Activated T-helper 2 cell treated with anti-CD3 and anti-CD28 coated beads, Interferon-gamma antibody, Interleukin-2, Interleukin-4, amounts not matched to agents 10 μg/mL and 5 μg/mL and 100 μg/mL, durations not matched to agents 14 hours and 24 hours and 36 hours (primary cell): ENCODE data around the gene NID1. TPM values are rescaled to one million over a fixed set of nuclear protein-coding genes. Genes with fewer than 3 reads are reported as not detected.

Experiments used
- DNase-seq: peaks from one replicate; pipeline ENCODE4 v3.0.0; 2021; ENCODE audit warnings: low spot score
- H3K27ac Mint-ChIP-seq: one replicate; pipeline ENCODE4 v1.8.0; 2021; ENCODE audit warnings: mixed read lengths
- H3K27me3 Mint-ChIP-seq: one replicate; pipeline ENCODE4 v1.8.0; 2021; ENCODE audit warnings: low read depth, mixed read lengths
- H3K36me3 Mint-ChIP-seq: one replicate; pipeline ENCODE4 v1.8.0; 2021; ENCODE audit warnings: low read depth, mixed read lengths
- H3K4me1 Mint-ChIP-seq: one replicate; pipeline ENCODE4 v1.8.0; 2021; ENCODE audit warnings: low read depth, mixed read lengths
- H3K4me3 Mint-ChIP-seq: one replicate; pipeline ENCODE4 v1.8.0; 2021; ENCODE audit warnings: low read depth, mild to moderate bottlenecking, moderate library complexity, mixed read lengths
- H3K9me3 Mint-ChIP-seq: one replicate; pipeline ENCODE4 v1.8.0; 2021; ENCODE audit warnings: mixed read lengths
- intact Hi-C: fragments of 100-400 bp; cut with micrococcal nuclease; formaldehyde crosslinking; loops from one replicate; pipeline ENCODE4 v1.15.1; 2023
- total RNA-seq: library from RNA; stranded (reverse); gene quantifications from 2 replicates; pipeline ENCODE4 v1.2.3, GENCODE V29; 2022

Gene NID1, protein sequence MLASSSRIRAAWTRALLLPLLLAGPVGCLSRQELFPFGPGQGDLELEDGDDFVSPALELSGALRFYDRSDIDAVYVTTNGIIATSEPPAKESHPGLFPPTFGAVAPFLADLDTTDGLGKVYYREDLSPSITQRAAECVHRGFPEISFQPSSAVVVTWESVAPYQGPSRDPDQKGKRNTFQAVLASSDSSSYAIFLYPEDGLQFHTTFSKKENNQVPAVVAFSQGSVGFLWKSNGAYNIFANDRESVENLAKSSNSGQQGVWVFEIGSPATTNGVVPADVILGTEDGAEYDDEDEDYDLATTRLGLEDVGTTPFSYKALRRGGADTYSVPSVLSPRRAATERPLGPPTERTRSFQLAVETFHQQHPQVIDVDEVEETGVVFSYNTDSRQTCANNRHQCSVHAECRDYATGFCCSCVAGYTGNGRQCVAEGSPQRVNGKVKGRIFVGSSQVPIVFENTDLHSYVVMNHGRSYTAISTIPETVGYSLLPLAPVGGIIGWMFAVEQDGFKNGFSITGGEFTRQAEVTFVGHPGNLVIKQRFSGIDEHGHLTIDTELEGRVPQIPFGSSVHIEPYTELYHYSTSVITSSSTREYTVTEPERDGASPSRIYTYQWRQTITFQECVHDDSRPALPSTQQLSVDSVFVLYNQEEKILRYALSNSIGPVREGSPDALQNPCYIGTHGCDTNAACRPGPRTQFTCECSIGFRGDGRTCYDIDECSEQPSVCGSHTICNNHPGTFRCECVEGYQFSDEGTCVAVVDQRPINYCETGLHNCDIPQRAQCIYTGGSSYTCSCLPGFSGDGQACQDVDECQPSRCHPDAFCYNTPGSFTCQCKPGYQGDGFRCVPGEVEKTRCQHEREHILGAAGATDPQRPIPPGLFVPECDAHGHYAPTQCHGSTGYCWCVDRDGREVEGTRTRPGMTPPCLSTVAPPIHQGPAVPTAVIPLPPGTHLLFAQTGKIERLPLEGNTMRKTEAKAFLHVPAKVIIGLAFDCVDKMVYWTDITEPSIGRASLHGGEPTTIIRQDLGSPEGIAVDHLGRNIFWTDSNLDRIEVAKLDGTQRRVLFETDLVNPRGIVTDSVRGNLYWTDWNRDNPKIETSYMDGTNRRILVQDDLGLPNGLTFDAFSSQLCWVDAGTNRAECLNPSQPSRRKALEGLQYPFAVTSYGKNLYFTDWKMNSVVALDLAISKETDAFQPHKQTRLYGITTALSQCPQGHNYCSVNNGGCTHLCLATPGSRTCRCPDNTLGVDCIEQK
- total RNA-seq: 0.39 and 0.55 TPM in 2 replicates

DNA sequence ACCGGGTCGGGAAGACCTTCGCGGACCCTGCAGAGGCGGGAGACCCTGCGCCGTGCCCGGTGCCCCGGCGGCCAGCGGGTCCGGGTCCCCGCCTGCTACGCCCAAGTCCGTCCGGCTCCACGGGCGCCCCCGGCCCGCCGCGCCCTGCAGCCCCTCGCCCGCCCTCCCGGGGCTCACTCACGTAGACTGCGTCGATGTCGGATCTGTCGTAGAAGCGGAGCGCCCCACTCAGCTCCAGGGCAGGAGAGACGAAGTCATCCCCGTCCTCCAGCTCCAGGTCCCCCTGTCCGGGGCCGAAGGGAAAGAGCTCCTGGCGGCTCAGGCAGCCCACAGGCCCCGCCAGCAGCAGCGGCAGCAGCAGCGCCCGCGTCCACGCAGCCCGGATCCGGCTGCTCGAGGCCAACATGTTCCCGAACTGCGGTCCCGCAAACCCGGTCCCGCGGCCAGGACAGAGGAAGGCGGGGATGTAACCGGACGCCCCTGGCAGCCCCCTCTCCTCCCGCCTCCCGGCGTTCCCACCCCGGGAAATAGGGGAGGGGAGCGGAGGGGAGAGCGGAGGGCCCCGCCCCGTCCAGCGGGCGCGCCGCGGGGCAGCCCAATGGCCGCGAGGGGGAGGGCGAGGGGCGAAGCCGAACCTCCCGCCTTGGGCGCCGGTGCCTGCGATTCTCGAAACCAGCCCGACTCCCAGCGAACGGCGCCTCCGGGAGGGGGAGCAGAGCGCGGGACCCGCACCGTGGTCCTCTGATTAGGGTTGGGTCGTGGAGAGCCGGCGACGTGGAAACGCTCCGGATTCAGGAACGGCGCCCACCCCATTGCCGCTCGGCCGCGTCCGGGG, at the start of gene NID1:
Gene NID1, minus strand, starts transcription at position 417 of the 835 bp plus-strand sequence. Its CDS starts 11 bp downstream, at position 406.
- DNase-seq: no peak
- intact Hi-C loops: loop anchor here (10.0 kb wide), 1 partner anchor 60 kb away; no protein-coding TSS in a partner anchor
- Mint-ChIP-seq H3K9me3 (no peaks in the 10 kb centered on the region), H3K36me3 (no peaks in the 10 kb centered on the region), H3K27me3 (peaks cover 46% of the 10 kb centered on the region), H3K4me1 (peaks cover 25% of the 10 kb centered on the region), H3K4me3 (peak within 1 kb of the TSS; percentile 54), H3K27ac (no peak within 1 kb of the TSS)

DNA sequence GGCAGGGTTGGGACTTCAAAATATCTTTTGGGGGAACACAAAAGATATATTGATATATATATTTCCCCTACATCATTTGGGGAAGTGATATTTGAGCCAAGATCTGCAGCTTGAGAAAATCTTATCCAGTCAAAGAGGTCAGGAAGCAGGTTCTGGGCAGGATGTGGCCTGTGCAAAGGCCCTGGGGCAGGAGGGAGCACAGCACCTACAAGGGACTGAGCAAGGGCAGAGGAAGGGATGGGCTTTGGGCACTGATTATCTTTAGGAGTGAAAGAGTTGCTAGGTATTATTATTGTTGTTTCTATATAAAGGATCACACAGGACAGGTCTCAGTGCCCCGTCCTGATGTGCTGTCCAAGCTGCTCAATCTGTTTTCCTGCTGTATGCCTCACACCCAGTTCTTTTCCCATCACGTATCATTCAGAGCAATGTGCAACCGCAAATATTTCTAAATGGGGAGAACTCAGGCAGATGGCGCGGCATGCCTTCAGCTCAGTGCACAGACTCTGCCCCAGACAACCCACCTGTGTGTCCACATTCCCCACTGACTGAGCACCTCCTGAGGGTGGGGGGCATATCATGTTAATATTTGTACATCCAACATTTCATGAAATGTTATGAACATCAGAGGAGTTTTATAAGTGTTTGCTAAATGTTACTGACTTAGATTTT, 49.3 kb upstream of the NID1 start:
- no peak overlapping the region for H3K27ac Mint-ChIP-seq
- intact Hi-C loops: no loop called here
- H3K27me3 Mint-ChIP-seq: peaks cover 17% of the 10 kb centered on the region
- H3K36me3 Mint-ChIP-seq: no peaks in the 10 kb centered on the region
- no peak for DNase-seq
- H3K9me3 Mint-ChIP-seq: no peaks in the 10 kb centered on the region
- H3K4me3 Mint-ChIP-seq: no peak overlapping the region
- H3K4me1 Mint-ChIP-seq: no peaks in the 10 kb centered on the region

- H3K36me3 Mint-ChIP-seq: no peaks in the 10 kb centered on the region
- no peaks in the 10 kb centered on the region for H3K4me1 Mint-ChIP-seq
- H3K9me3 Mint-ChIP-seq: no peaks in the 10 kb centered on the region
- H3K4me3 Mint-ChIP-seq: no peak overlapping the region
- DNase-seq: no peak
- intact Hi-C loops: no loop called here
- H3K27me3 Mint-ChIP-seq: peaks cover 15% of the 10 kb centered on the region
- H3K27ac Mint-ChIP-seq: no peak overlapping the region
These were observed 48.6 kb upstream of the NID1 start for GRCh38 chr1:236113324-236114032.

DNA sequence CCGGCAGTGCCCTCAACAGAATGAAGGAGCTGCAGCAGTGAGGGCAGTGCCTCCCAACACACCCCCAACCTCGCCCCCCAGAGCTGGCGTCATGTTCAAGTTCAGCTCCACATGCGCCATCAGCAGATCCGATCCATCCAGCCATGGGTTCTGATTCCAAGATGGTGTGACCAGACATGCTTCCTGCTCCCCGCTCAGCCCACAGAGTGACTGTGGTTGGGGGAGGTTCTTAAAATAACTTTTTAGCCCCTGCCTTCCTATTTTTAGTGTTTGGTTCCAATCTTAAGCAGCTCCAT, 47.4 kb upstream of the NID1 start:
- Mint-ChIP-seq H3K27ac (no peak overlapping the region), H3K9me3 (no peaks in the 10 kb centered on the region), H3K4me3 (no peak overlapping the region), H3K36me3 (no peaks in the 10 kb centered on the region), H3K4me1 (peaks cover 4% of the 10 kb centered on the region), H3K27me3 (peaks cover 10% of the 10 kb centered on the region)
- intact Hi-C loops: no loop called here
- no peak for DNase-seq

GRCh38 chr1:236111527-236112331, 46.8 kb upstream of the NID1 start:
- Mint-ChIP-seq H3K4me1 (peaks cover 8% of the 10 kb centered on the region), H3K27ac (no peak overlapping the region), H3K27me3 (peaks cover 10% of the 10 kb centered on the region), H3K4me3 (no peak overlapping the region), H3K36me3 (no peaks in the 10 kb centered on the region), H3K9me3 (no peaks in the 10 kb centered on the region)
- DNase-seq: no peak
- intact Hi-C loops: no loop called here

DNA sequence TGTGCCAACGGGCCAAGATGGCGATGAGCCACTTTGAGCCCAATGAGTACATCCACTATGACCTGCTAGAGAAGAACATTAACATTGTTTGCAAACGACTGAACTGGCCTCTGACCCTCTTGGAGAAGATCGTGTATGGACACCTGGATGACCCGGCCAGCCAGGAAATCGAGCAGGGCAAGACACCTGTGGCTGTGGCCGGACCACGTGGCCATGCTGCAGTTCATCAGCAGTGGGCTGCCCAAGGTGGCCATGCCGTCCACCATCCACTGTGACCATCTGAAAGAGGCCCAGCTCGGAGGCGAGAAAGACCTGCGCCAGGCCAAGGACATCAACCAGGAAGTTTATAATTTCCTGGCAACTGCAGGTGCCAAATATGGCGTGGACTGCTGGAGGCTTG, 45.2 kb upstream of the NID1 start:
- peaks cover 10% of the 10 kb centered on the region for H3K27me3 Mint-ChIP-seq
- H3K4me3 Mint-ChIP-seq: no peak overlapping the region
- H3K36me3 Mint-ChIP-seq: no peaks in the 10 kb centered on the region
- DNase-seq: no peak
- no peak overlapping the region for H3K27ac Mint-ChIP-seq
- intact Hi-C loops: no loop called here
- peaks cover 8% of the 10 kb centered on the region for H3K4me1 Mint-ChIP-seq
- no peaks in the 10 kb centered on the region for H3K9me3 Mint-ChIP-seq

DNA sequence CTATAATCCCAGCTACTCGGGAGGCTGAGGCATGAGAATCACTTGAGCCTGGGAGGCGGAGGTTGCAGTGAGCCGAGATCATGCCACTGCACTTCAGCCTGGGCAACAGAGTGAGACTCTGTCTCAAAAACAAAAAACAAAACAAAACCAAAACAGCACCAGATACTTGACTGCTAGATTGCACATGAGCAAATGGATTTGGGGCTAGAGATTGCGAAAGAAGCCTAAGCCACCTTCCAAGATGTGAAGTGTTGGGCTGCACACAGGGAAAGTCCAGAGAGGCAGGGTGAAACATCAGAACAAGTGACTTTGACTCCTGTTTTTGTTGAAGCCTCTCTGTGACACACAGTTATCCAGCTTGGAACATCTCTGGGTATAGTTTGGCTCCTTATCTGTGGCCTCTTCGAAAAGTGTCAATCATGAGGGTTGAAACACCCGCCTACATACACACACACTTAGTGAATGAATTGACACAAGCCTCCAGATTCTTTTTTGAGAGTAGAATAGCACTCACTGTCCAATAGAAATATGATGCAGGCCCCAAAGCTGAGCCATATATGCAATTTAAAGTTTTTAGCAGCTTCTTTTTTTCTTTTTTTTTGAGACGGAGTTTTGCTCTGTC, 43.2 kb upstream of the NID1 start:
- peaks cover 10% of the 10 kb centered on the region for H3K4me1 Mint-ChIP-seq
- H3K27ac Mint-ChIP-seq: no peak overlapping the region
- H3K27me3 Mint-ChIP-seq: peaks cover 9% of the 10 kb centered on the region
- intact Hi-C loops: loop anchor here (2.0 to 10.0 kb wide), 4 partner anchors 35 to 687 kb away; partner anchors contain the start of genes ERO1B, GPR137B, LGALS8 and MTR
- H3K9me3 Mint-ChIP-seq: no peaks in the 10 kb centered on the region
- DNase-seq: no peak
- no peak overlapping the region for H3K4me3 Mint-ChIP-seq
- no peaks in the 10 kb centered on the region for H3K36me3 Mint-ChIP-seq

GRCh38 chr1:236107121-236107907, 42.4 kb upstream of the NID1 start:
- H3K4me3 Mint-ChIP-seq: no peak overlapping the region
- no peaks in the 10 kb centered on the region for H3K9me3 Mint-ChIP-seq
- no peak overlapping the region for H3K27ac Mint-ChIP-seq

DNA sequence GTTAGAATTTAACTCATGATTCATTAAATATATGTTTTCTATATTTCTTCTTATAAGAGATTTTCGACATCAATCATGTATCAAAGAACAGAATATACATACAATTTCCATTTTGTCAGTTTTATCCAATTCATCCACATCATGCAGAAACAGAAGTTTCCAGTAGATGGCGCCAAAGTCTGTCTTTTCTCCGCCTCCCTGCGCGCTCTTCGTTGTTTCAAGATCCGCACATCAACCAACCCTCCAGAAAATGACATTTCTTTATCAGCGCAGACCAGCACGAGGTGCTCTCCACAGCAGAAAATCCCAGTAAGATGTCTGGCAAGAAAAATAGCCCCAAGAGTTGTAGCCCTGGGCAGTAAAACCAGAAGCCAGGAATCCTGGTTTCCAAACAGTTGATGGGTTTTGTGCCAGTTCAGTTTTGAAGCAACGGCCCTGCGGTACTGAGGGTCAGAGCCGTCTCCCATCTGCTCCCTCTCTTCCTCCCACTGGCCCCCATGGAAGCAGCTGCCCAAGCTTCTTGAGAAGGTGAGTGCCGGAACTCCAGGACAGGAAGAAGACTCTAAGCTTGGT, 38.8 kb upstream of the NID1 start:
- Mint-ChIP-seq H3K4me3 (no peak overlapping the region), H3K27me3 (peaks cover 4% of the 10 kb centered on the region)

More at GRCh38 chr1:236107121-236107907, 42.4 kb upstream of the NID1 start:
- intact Hi-C loops: loop anchor here (5.0 to 10.0 kb wide), 3 partner anchors 175 to 687 kb away; partner anchors contain the start of genes ERO1B, LGALS8 and MTR
- Mint-ChIP-seq H3K4me1 (peaks cover 10% of the 10 kb centered on the region), H3K27me3 (peaks cover 5% of the 10 kb centered on the region), H3K36me3 (no peaks in the 10 kb centered on the region)
- no peak for DNase-seq

More for the DNA sequence above, 38.8 kb upstream of the NID1 start:
- peak; percentile 41 for DNase-seq
- no peak overlapping the region for H3K27ac Mint-ChIP-seq
- H3K36me3 Mint-ChIP-seq: no peaks in the 10 kb centered on the region
- H3K9me3 Mint-ChIP-seq: no peaks in the 10 kb centered on the region
- intact Hi-C loops: loop anchor here (2.0 to 10.0 kb wide), 4 partner anchors 421 to 1283 kb away; partner anchors contain the start of genes LGALS8 and MTR
- peaks cover 10% of the 10 kb centered on the region for H3K4me1 Mint-ChIP-seq
